ENCODE measurements around the gene CTIF.

Gene CTIF

DNA sequence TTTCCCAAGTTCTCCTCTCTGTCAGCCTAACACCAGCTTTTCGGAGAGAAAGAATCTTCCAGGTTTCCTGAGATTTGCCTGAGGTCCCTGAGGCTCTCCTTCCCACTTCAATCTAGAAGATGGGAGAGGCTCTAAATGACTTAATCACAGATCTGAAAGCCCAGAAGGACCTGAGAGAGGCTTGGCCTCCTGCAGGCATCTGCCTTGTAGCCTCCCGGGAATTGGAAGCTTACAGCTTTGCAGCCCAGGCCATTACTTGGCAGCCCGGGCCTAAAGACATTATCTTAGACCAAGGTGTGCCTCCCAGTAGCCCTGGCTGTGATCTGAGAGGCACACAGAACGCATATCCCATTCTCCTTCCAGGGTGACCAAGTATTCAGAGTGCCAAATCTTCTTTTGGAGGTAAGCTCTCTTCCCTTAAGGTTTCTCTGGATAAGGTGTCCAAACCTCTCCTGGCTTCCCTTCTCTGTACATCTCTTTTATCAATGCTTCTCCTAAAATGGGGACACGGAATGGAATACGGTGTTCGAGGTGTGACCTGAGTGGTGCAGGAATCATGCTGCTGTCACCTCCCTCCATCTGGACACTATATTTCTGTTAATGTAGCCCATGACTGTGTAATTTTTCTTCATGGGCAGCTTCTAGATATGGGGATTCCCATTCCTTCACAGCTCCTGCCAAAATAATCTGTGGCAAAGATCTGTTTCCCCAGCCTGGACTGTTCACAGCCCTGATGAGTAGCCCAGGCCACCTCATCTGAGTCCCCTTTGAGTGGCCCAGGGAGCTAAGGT, 16.0 kb downstream of the CTIF start:
- DNase-seq = no peak

DNA sequence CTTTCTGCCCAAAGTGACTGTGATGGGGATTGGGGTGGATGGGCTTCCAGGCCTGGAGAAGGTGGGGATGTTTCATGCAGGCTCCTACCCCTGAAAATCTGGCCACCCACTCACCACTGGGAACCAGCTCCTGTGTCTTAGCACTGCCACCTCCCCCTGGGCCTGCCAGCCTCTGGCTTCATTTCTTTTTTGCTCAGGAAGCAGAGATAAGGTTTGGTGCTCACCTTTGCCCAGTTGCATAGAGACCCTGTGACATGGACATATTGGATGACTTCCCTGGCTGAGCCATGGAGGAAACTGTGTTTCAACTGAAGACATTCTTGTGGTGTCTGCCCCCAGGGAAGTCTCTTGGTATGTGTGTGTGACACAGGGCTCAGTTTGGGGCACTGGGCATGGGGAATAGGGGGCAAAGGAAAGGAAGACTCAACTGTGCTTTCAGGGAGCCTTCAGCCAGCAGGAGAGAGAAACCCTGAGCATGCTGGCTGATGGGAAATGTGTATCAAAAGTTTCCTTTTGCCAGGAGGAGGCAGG, 16.7 kb downstream of the CTIF start:
- no peak for DNase-seq

DNA sequence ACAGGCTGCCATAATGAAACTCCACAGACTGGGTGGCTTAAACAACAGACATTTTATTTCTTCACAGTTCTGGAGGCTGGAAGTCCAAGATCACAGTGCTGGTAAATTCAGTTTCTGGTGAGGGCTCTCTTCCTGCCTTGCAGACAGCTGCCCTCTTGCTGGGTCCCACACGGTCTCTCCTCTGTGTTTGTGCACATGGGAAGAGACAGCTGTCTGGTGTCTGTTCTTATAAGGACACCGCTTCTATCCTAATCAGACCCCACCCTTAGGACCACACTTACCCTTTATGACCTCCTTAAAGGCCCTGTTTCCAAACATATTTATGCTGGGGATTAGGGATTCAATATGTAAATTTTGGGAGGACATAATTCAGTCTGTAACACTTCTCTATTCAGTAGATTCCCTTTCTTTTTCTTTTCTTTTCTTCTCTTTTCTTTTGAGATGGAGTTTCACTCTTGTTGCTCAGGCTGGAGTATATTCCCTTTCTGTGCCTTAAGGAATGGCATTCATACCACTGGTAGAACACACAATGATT, 18.9 kb downstream of the CTIF start:
- no peak for DNase-seq

GRCh38 chr18:48558248-48558647, 19.4 kb downstream of the CTIF start:
- DNase-seq = no peak

DNA sequence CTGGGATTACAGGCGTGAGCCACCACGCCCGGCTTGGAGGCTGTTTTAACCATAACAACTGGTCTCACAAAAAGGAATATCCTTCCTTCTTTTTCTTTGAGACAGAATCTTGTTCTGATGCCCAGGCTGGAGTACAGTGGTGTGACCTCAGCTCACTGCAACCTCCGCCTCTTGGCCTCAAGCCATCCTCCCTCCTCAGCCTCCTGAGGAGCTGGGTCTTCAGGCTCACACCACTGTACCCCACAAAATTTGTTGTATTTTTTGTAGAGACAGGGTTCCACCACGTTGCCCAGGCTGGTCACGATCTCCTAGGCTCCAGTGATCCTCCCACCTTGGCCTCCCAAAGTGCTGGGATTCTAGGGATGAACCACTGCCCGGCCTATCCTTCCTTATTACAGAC, 21.7 kb downstream of the CTIF start:
- no peak for DNase-seq

- no peak for DNase-seq
Observed at GRCh38 chr18:48562075-48562474, 23.2 kb downstream of the CTIF start.

DNA sequence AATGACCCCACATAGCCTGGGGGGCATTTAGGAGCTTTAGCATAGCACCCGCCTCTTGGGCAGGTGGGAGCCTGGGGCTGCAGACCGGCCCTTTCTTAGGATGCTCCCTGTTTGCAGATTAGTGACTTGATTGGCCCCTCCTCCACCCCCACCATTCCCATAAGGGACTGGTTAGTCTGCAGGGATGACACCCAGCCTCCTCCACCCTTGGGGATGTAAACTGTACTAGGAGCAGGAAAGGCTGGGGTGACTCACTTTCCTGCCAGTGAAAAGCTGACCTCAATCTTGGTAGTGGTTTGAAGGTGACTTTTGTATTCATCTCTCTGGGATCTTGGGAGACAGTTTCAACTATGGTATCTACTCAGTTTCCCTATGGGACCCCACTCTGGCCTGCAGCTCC, 24.2 kb downstream of the CTIF start:
- DNase-seq = no peak

GRCh38 chr18:48564139-48564538, 25.3 kb downstream of the CTIF start:
- DNase-seq = no peak

GRCh38 chr18:48565105-48565504, 26.3 kb downstream of the CTIF start:
- DNase-seq = no peak

DNA sequence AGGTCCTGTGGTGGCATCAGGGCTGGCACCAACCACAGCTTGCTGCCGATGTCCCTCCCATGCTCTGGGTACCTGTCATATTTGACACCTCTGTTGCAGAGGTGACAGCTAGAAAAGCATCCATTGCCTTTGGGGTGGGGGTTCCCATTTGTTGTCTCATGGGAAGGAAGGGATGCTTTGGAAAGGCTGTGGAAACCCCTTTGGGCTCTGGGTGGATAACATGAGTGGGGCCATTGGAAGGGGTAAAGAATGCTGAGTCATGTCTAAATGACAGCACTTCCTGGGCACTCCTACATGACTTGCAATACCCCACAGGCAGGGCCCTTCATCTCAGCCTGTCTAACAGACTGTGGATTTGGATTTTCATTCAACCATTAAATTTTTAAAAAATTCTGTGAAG, 27.8 kb downstream of the CTIF start:
- DNase-seq = peak; percentile 11 to 35

DNA sequence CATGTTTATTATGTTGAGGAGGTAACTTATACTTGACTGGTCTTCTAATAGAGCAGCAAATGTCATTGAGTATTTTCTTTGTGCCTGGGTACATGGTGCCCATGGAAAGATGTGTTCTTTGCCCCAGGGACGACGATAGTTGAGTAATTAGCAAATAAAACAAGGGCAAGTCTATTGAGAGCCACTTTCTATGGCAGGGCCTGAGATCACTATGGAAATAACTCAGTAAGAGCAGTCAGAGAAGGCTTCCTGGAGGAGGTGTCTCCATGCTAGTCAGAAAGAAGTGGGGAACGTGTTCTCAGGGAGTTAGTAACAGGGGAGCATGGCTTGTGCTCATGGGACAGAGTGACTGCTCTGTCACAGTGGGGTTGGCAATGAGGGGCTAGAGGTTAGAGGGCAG, 28.6 kb downstream of the CTIF start:
- no peak for DNase-seq

DNA sequence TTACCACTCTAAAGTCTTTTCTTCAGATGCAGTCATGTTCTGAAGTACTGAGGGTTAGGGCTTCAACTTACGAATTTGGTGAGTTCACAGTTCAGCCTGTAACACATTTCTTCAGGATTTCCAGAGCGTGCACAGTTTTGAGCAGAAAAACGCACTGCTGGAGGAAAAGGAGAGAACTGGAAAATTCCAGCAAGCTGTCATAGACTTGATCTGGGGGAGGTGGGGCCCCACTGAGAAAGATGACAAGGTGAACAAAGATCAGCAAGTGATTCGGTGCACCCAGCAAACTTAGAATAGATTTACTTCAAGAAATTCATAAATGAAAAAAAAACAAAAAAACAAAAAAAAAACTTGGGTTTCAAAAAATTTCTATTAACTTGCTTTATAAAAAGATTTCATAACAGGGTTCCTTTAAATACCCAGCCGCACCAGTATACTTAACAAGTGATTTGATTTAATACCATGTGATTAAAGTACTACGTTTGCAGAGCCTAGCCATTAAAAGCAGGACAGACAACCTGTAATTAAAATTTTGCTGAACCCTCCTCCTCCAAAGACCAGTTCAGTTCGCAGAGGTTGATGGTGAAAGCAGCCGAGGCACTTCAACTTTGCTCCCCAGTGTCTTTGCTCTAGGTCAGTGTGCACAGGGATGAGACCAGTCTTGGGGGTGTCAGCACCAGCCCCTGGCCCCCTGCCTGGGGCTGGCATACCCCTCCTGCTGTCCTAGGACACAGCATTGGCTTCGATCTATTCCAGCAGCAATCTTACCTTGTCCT, 30.5 kb downstream of the CTIF start:
- no peak for DNase-seq

GRCh38 chr18:48569915-48570264, 31.1 kb downstream of the CTIF start:
- DNase-seq = no peak

- no peak for DNase-seq
Observed at GRCh38 chr18:48570313-48570712, 31.5 kb downstream of the CTIF start.

GRCh38 chr18:48571639-48572384, 33.0 kb downstream of the CTIF start:
- DNase-seq = no peak

DNA sequence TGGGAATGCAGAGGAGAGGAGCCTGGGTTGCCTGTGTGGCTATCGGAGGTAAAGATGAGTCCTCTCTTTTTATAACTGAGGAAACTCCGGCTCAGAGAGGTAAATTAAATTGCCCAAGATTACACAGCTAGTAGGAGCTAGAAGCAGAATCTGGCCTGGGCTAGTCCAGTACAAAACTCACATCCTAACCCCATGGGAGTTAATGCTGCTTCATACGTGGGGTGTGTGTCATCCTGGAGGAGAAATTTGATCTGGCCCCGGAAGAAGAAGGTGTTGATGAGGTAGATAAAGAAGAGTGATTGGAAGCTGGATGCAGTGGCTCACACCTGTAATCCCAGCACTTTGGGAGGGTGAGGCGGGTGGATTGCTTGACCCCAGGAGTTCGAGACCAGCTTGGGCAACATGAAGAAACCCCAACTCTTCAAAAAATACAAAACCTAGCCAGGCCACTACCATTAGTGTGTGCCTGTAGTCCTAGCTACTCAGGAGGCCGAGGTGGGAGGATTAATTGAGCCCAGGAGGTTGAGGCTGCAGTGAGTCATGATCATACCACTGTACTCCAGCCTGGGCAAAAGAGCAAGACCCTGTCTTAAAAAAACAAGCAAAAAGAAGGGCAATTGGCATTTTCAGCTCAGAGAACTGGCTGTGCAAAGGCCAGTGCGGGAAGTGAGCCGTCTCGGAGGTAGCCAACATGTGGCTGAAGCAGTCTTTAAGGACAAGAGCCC, 33.7 kb downstream of the CTIF start:
- no peak for DNase-seq

GRCh38 chr18:48573632-48574283, 34.9 kb downstream of the CTIF start:
- DNase-seq = no peak

- no peak for DNase-seq
Observed at GRCh38 chr18:48574667-48575300, 36.0 kb downstream of the CTIF start.

- no peak for DNase-seq
Observed at GRCh38 chr18:48575301-48575657, 36.4 kb downstream of the CTIF start.

GRCh38 chr18:48575658-48576456, 37.0 kb downstream of the CTIF start:
- DNase-seq = no peak

DNA sequence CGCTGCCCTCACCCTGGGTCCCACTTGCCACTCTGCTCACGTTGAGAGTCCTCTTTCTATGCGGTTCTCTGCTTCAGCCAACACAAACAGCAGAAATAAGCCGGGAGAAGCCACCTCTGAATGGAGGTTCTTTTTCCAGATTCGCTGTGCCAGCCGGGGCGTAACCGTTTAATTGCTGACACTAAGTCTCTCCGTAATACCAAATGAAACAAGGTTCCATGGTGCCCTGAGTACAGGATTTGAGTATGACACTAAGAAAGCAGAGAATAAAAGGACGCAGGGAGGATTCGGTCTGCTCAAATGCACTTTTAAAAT, 37.6 kb downstream of the CTIF start:
- DNase-seq = no peak

Measured in AML-193 (cell line).